GM19025 (cell line): ENCODE results near the gene SIT1.
"Not testable (repeated sequence)": the region's sequence is repeated elsewhere in the genome, so short reads cannot be mapped to it uniquely, and the experiment has no call there.

Experiments used
- ATAC-seq: cut with Tn5 transposase; IDR thresholded peaks from one replicate; pipeline ENCODE4 v1.9.1; 2021; ENCODE audit warnings: mild to moderate bottlenecking, low read depth, moderate library complexity; ENCODE audit not compliant: unreplicated experiment

Gene SIT1

GRCh38 chr9:35661756-35662350 is 11.1 kb upstream of the SIT1 start:
- no peak for ATAC-seq

- no peak for ATAC-seq
Measured at GRCh38 chr9:35660966-35661415, 10.3 kb upstream of the SIT1 start.

GRCh38 chr9:35659340-35659739 is 8.6 kb upstream of the SIT1 start:
- no peak for ATAC-seq

- ATAC-seq = no peak
Measured at GRCh38 chr9:35658968-35659220, 8.2 kb upstream of the SIT1 start.

- peak; percentile 54 for ATAC-seq
Measured at GRCh38 chr9:35658137-35658967, 7.6 kb upstream of the SIT1 start, which contains the start of gene CCDC107. TSS of gene CCDC107 (plus strand) at chr9:35658292. CDS start at chr9:35658380, 88 bp downstream.

- ATAC-seq = peak; percentile 86
Measured at GRCh38 chr9:35657546-35658136, 6.9 kb upstream of the SIT1 start, which contains the start of gene RMRP. TSS of gene RMRP (minus strand) at chr9:35658019.

GRCh38 chr9:35656831-35657545 is 6.3 kb upstream of the SIT1 start:
- ATAC-seq = no peak

GRCh38 chr9:35656348-35656747 is 5.6 kb upstream of the SIT1 start:
- no peak for ATAC-seq

GRCh38 chr9:35653611-35654010 is 2.9 kb upstream of the SIT1 start:
- ATAC-seq = no peak

GRCh38 chr9:35652829-35653209 is 2.1 kb upstream of the SIT1 start:
- no peak for ATAC-seq

GRCh38 chr9:35651956-35652828 is 1.5 kb upstream of the SIT1 start:
- no peak for ATAC-seq

- ATAC-seq = no peak
Measured at GRCh38 chr9:35649431-35650340, 1.0 kb downstream of the SIT1 start.

- peak; percentile 79 for ATAC-seq
Measured at GRCh38 chr9:35646533-35647265, 4.0 kb downstream of the SIT1 start.

- ATAC-seq = no peak
Measured at GRCh38 chr9:35646153-35646532, 4.6 kb downstream of the SIT1 start.

- ATAC-seq = not testable (repeated sequence)
Measured at GRCh38 chr9:35645736-35646135, 5.0 kb downstream of the SIT1 start.

- no peak for ATAC-seq
Measured at GRCh38 chr9:35643046-35643445, 7.7 kb downstream of the SIT1 start.

GRCh38 chr9:35641478-35641877 is 9.3 kb downstream of the SIT1 start:
- not testable (repeated sequence) for ATAC-seq

GRCh38 chr9:35640431-35640830 is 10.3 kb downstream of the SIT1 start:
- ATAC-seq = not testable (repeated sequence)
